Measurements from ENCODE around the gene STC2.

- no peak for TF ChIP-seq POLR2A (IDR thresholded peaks at IDR 0.05; ENCODE audit: low read depth, low read length)
- no peak for TF ChIP-seq CTCF (conservative IDR thresholded peaks at IDR 0.05; ENCODE audit: low read depth, low read length)
- no peak for TF ChIP-seq RAD21 (IDR thresholded peaks at IDR 0.05; ENCODE audit: low read length)
These were observed 6.6 kb upstream of the STC2 start for GRCh38 chr5:173334808-173335207.

Measured in IMR-90 (cell line).